ENCODE measurements around the gene CDK5RAP1.
A peak's percentile ranks its signal among the peaks of the same experiment; 100 is the strongest.

- TF ChIP-seq CTCF (IDR thresholded peaks at IDR 0.05 in 8 of 11, conservative IDR thresholded peaks at IDR 0.05 in 3 of 11), result peak in 1 of 11 experiments; percentile 13
- peak in 2 of 3 donors; percentile 48 to 67 for TF ChIP-seq POLR2AphosphoS5 (IDR thresholded peaks at IDR 0.05)
Observed at GRCh38 chr20:33443512-33444239, 42.4 kb upstream of the CDK5RAP1 start, which contains the start of gene SNTA1.

Data from spleen (tissue), 7 donors.